ENCODE data around the gene OR5AU1.

DNA sequence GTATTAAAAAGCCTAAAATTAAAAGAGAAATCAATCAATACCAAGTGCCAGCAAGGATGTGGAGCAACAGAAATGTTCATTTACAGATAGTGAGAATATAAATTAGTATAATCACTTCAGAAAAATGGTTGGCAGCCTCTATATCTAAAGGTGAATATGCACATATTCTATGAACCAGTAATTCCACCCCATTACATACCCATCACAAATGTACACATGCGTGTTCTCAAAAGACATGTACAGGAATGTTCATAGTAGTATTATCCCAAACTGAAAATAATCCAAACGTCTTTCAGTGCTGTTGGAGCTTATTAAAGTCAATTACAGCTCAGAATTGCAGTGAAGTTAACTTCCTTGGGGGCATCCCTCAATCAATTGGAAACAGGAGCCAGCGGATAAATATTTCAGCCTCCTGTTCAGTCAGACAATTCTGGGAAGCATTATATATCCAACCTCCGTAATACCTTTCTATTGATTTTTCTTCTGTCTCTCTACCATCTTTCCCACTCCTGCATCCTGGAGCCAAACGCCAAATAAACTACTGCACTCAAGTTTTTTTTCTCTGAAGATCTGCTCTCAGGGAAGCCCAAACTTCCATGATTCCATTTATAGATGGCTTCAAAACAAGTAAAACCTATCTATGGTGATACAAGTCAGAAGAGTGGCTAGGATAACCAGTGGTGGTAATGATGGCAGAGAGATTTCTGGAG lies 45.0 kb upstream of the OR5AU1 start:
- TF ChIP-seq EZH2 (IDR thresholded peaks at IDR 0.05; ENCODE audit: borderline replicate concordance, insufficient read depth, low read length, poor library complexity, severe bottlenecking) (no peak), POLR2AphosphoS5 (IDR thresholded peaks at IDR 0.05) (no peak)
- TF ChIP-seq, protein P1, sequence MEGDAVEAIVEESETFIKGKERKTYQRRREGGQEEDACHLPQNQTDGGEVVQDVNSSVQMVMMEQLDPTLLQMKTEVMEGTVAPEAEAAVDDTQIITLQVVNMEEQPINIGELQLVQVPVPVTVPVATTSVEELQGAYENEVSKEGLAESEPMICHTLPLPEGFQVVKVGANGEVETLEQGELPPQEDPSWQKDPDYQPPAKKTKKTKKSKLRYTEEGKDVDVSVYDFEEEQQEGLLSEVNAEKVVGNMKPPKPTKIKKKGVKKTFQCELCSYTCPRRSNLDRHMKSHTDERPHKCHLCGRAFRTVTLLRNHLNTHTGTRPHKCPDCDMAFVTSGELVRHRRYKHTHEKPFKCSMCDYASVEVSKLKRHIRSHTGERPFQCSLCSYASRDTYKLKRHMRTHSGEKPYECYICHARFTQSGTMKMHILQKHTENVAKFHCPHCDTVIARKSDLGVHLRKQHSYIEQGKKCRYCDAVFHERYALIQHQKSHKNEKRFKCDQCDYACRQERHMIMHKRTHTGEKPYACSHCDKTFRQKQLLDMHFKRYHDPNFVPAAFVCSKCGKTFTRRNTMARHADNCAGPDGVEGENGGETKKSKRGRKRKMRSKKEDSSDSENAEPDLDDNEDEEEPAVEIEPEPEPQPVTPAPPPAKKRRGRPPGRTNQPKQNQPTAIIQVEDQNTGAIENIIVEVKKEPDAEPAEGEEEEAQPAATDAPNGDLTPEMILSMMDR (IDR thresholded peaks at IDR 0.05; ENCODE audit: poor library complexity, severe bottlenecking), result no peak
- TF ChIP-seq, protein P2, sequence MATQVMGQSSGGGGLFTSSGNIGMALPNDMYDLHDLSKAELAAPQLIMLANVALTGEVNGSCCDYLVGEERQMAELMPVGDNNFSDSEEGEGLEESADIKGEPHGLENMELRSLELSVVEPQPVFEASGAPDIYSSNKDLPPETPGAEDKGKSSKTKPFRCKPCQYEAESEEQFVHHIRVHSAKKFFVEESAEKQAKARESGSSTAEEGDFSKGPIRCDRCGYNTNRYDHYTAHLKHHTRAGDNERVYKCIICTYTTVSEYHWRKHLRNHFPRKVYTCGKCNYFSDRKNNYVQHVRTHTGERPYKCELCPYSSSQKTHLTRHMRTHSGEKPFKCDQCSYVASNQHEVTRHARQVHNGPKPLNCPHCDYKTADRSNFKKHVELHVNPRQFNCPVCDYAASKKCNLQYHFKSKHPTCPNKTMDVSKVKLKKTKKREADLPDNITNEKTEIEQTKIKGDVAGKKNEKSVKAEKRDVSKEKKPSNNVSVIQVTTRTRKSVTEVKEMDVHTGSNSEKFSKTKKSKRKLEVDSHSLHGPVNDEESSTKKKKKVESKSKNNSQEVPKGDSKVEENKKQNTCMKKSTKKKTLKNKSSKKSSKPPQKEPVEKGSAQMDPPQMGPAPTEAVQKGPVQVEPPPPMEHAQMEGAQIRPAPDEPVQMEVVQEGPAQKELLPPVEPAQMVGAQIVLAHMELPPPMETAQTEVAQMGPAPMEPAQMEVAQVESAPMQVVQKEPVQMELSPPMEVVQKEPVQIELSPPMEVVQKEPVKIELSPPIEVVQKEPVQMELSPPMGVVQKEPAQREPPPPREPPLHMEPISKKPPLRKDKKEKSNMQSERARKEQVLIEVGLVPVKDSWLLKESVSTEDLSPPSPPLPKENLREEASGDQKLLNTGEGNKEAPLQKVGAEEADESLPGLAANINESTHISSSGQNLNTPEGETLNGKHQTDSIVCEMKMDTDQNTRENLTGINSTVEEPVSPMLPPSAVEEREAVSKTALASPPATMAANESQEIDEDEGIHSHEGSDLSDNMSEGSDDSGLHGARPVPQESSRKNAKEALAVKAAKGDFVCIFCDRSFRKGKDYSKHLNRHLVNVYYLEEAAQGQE (IDR thresholded peaks at IDR 0.05; ENCODE audit: borderline replicate concordance), result no peak

Data from neural cell (in vitro differentiated cells).